Activated gamma-delta T cell treated with Interleukin-2 at 50 U/mL for 16 hours (primary cell): ENCODE measurements around the gene PEMT.

ENCODE experiments used
- DNase-seq: peaks from one replicate; pipeline ENCODE4 v3.0.0-alpha.2; 2020

PEMT gene

GRCh38 chr17:17528696-17529652, 62.5 kb downstream of the PEMT start:
- no peak for DNase-seq

- DNase-seq = no peak
These were observed 63.5 kb downstream of the PEMT start for GRCh38 chr17:17527956-17528500.

GRCh38 chr17:17527534-17527933, 64.0 kb downstream of the PEMT start:
- DNase-seq = no peak

GRCh38 chr17:17526369-17526768, 65.1 kb downstream of the PEMT start:
- no peak for DNase-seq

- DNase-seq = no peak
These were observed 65.6 kb downstream of the PEMT start for GRCh38 chr17:17525956-17526355.

- no peak for DNase-seq
These were observed 66.2 kb downstream of the PEMT start for GRCh38 chr17:17525311-17525710.

- no peak for DNase-seq
These were observed 67.6 kb downstream of the PEMT start for GRCh38 chr17:17523731-17524490.

- no peak for DNase-seq
These were observed 68.3 kb downstream of the PEMT start for GRCh38 chr17:17523001-17523730.

GRCh38 chr17:17520599-17521232, 70.8 kb downstream of the PEMT start:
- no peak for DNase-seq

GRCh38 chr17:17519886-17520285, 71.6 kb downstream of the PEMT start:
- no peak for DNase-seq

GRCh38 chr17:17518951-17519350, 72.6 kb downstream of the PEMT start:
- no peak for DNase-seq

- DNase-seq = no peak
These were observed 73.5 kb downstream of the PEMT start for GRCh38 chr17:17518014-17518413.

- DNase-seq = no peak
These were observed 74.4 kb downstream of the PEMT start for GRCh38 chr17:17516941-17517720.

GRCh38 chr17:17515934-17516930, 75.3 kb downstream of the PEMT start:
- DNase-seq = no peak

- no peak for DNase-seq
These were observed 76.2 kb downstream of the PEMT start for GRCh38 chr17:17514993-17515933.

- DNase-seq = no peak
These were observed 77.0 kb downstream of the PEMT start for GRCh38 chr17:17514361-17514992.

- DNase-seq = no peak
These were observed 77.9 kb downstream of the PEMT start for GRCh38 chr17:17513626-17514025.

GRCh38 chr17:17512866-17513265, 78.6 kb downstream of the PEMT start:
- no peak for DNase-seq
